Psoas muscle (tissue), 8 donors: Measurements from ENCODE around the gene AHI1. TPM values are rescaled to one million over a fixed set of nuclear protein-coding genes. Genes with fewer than 3 reads are reported as not detected.

Experiments
- ATAC-seq, 4 donors: fragments of 200-7000 bp; cut with Tn5 transposase; one replicate each; pipeline ENCODE4 v1.9.1; 2020; ENCODE audit warnings: moderate library complexity in 3 of 4, mild to moderate bottlenecking in 2 of 4
- DNase-seq, 2 donors: peaks; one replicate each; pipeline ENCODE4 v3.0.0-alpha.2; 2020
- H3K27ac ChIP-seq: fragments of 200-600 bp; one replicate; pipeline ENCODE4 v1.8.0; 2022
- H3K27me3 ChIP-seq, 3 donors: fragments of 200-600 bp in 1 of 3; one replicate each; pipeline versions ENCODE4 v1.6.1 to v1.8.0; 2013 to 2022; ENCODE audit warnings: low read length in 2 of 3, mild to moderate bottlenecking in 2 of 3, moderate library complexity in 1 of 3; ENCODE audit not compliant: insufficient read depth in 3 of 3
- H3K36me3 ChIP-seq, 2 donors: fragments of 200-600 bp in 1 of 2; one replicate each; pipeline versions ENCODE4 v1.6.1 to v1.8.0; 2013 to 2022; ENCODE audit warnings: low read depth in 1 of 2, mild to moderate bottlenecking in 1 of 2, moderate library complexity in 1 of 2; ENCODE audit not compliant: insufficient read depth in 1 of 2
- H3K4me1 ChIP-seq: fragments of 200-600 bp; one replicate; pipeline ENCODE4 v1.8.0; 2022
- H3K4me3 ChIP-seq: fragments of 200-600 bp; one replicate; pipeline ENCODE4 v1.8.0; 2022; ENCODE audit warnings: mild to moderate bottlenecking
- H3K9me3 ChIP-seq: fragments of 200-600 bp; one replicate; pipeline ENCODE4 v1.8.0; 2022
- CTCF ChIP-seq: fragments of 200-600 bp; IDR thresholded peaks from one replicate; pipeline ENCODE4 v1.8.0; 2022; ENCODE audit warnings: antibody characterized with exemption
- WGBS, 3 donors: extraction: QIAGEN DNeasy Blood & Tissue Kit; methylation state at CpG; one replicate each; pipeline versions ENCODE4 v1.1.6 to v1.1.7; 2013; 5-methylcytosine and 5-hydroxymethylcytosine counted together
- intact Hi-C, 2 donors: fragments of 100-400 bp; cut with DNase I; formaldehyde crosslinking; loops; one replicate each; pipeline versions ENCODE4 v1.11.0 to v1.14.2; 2022
- polyA plus RNA-seq, 3 donors: library from polyadenylated mRNA; stranded (reverse); fragments of 200-250 nt; gene quantifications; one replicate each; pipeline ENCODE4 v1.2.3, GENCODE V29; 2013
- total RNA-seq, 4 donors: library from RNA; stranded (reverse); fragmentation: NEBNext Ultra II Directional in 2 of 4; extraction: Animal tissue kit (Norgen Biotek cat#: 25700) in 2 of 4; gene quantifications; one replicate each; pipeline versions ENCODE4 v1.2.1 to v1.2.4, GENCODE V29; 2021 to 2023
- donor health status: healthy with polysubstance abuse.
- donor health status: DM: no; HTN: no; CAD: no; lungs with moderate emphysema.
- donor health status: Bipolar disorder and iron deficiency.
- donor health status: healthy.
- donor health status: DM: yes; HTN: yes; CAD: no.
- donor health status: DM: no; HTN: no; CAD: no.
- donor health status: DM: no; HTN: no; CAD: no.
- donor health status: DM: yes; HTN: yes; CAD: no.

The AHI1 gene
- total and polyA plus RNA-seq, 7 donors = 5.5 to 14.2 (median 8.3) TPM

GRCh38 chr6:135505222-135505621 is 7.7 kb upstream of the AHI1 start:
- no peak for TF ChIP-seq CTCF
- Histone ChIP-seq H3K36me3 (no peaks in the 10 kb centered on the region), H3K4me3 (no peak overlapping the region), H3K27me3 (no peaks in the 10 kb centered on the region), H3K9me3 (no peaks in the 10 kb centered on the region), H3K4me1 (no peaks in the 10 kb centered on the region), H3K27ac (no peak overlapping the region)
- intact Hi-C loops = loop anchor here in 1 of 2 donors (5.0 kb wide), 1 partner anchor 722 kb away; no protein-coding TSS in a partner anchor
- WGBS, 3 donors = 95 to 97% (median 96%) methylated on average over 3 of the region's 3 CpGs
- DNase-seq (no peak), ATAC-seq (no peak)

- WGBS, 3 donors = 81 to 89% (median 89%) methylated on average over 3 of the region's 3 CpGs
- Histone ChIP-seq H3K27ac (no peak overlapping the region), H3K4me3 (no peak overlapping the region), H3K27me3 (no peaks in the 10 kb centered on the region), H3K9me3 (no peaks in the 10 kb centered on the region), H3K4me1 (no peaks in the 10 kb centered on the region), H3K36me3 (no peaks in the 10 kb centered on the region)
- ATAC-seq (no peak), DNase-seq (no peak)
- intact Hi-C loops = loop anchor here in 1 of 2 donors (5.0 kb wide), 1 partner anchor 723 kb away; no protein-coding TSS in a partner anchor
- no peak for TF ChIP-seq CTCF
These were observed 7.2 kb upstream of the AHI1 start for GRCh38 chr6:135504734-135505133.

GRCh38 chr6:135503703-135504475 is 6.3 kb upstream of the AHI1 start:
- Histone ChIP-seq H3K9me3 (no peaks in the 10 kb centered on the region), H3K27me3 (no peaks in the 10 kb centered on the region), H3K4me3 (no peak overlapping the region), H3K4me1 (no peaks in the 10 kb centered on the region), H3K36me3 (no peaks in the 10 kb centered on the region), H3K27ac (no peak overlapping the region)
- ATAC-seq (no peak), DNase-seq (no peak)
- intact Hi-C loops = no loop called here
- TF ChIP-seq CTCF = no peak
- WGBS, 3 donors = 82 to 89% (median 86%) methylated on average over 6 of the region's 6 CpGs

- Histone ChIP-seq H3K4me1 (peaks cover 10% of the 10 kb centered on the region), H3K27me3 (no peaks in the 10 kb centered on the region), H3K36me3 (no peaks in the 10 kb centered on the region), H3K9me3 (no peaks in the 10 kb centered on the region), H3K27ac (peak overlapping the region; percentile 91), H3K4me3 (no peak overlapping the region)
- intact Hi-C loops = loop anchor here in 1 of 2 donors (5.0 kb wide), 2 partner anchors 363 to 423 kb away; no protein-coding TSS in a partner anchor
- ATAC-seq (no peak), DNase-seq (no peak)
- WGBS, 3 donors = 81 to 84% (median 83%) methylated on average over 5 of the region's 5 CpGs
- no peak for TF ChIP-seq CTCF
These were observed 2.2 kb upstream of the AHI1 start for GRCh38 chr6:135499441-135500340.
